Measurements from ENCODE around the gene NAT16.

GRCh38 chr7:101170617-101171441 lies 9.3 kb downstream of the NAT16 start:
- TF ChIP-seq, protein P1, sequence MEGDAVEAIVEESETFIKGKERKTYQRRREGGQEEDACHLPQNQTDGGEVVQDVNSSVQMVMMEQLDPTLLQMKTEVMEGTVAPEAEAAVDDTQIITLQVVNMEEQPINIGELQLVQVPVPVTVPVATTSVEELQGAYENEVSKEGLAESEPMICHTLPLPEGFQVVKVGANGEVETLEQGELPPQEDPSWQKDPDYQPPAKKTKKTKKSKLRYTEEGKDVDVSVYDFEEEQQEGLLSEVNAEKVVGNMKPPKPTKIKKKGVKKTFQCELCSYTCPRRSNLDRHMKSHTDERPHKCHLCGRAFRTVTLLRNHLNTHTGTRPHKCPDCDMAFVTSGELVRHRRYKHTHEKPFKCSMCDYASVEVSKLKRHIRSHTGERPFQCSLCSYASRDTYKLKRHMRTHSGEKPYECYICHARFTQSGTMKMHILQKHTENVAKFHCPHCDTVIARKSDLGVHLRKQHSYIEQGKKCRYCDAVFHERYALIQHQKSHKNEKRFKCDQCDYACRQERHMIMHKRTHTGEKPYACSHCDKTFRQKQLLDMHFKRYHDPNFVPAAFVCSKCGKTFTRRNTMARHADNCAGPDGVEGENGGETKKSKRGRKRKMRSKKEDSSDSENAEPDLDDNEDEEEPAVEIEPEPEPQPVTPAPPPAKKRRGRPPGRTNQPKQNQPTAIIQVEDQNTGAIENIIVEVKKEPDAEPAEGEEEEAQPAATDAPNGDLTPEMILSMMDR (IDR thresholded peaks at IDR 0.05), result no peak
- TF ChIP-seq EZH2 (IDR thresholded peaks at IDR 0.05; ENCODE audit: borderline replicate concordance, insufficient read depth, low read depth, low read length, poor library complexity, severe bottlenecking), result no peak

All from B cell (primary cell).